DMS 273 (cell line): ENCODE measurements around the gene KLF11.
"Not testable (repeated sequence)": the region's sequence is repeated elsewhere in the genome, so short reads cannot be mapped to it uniquely, and the experiment has no call there.

Experiments used
- DNase-seq: peaks from one replicate; lab custom pipeline; 2025; ENCODE audit not compliant: unreplicated experiment; lab: John Stamatoyannopoulos, UW

Gene KLF11

DNA sequence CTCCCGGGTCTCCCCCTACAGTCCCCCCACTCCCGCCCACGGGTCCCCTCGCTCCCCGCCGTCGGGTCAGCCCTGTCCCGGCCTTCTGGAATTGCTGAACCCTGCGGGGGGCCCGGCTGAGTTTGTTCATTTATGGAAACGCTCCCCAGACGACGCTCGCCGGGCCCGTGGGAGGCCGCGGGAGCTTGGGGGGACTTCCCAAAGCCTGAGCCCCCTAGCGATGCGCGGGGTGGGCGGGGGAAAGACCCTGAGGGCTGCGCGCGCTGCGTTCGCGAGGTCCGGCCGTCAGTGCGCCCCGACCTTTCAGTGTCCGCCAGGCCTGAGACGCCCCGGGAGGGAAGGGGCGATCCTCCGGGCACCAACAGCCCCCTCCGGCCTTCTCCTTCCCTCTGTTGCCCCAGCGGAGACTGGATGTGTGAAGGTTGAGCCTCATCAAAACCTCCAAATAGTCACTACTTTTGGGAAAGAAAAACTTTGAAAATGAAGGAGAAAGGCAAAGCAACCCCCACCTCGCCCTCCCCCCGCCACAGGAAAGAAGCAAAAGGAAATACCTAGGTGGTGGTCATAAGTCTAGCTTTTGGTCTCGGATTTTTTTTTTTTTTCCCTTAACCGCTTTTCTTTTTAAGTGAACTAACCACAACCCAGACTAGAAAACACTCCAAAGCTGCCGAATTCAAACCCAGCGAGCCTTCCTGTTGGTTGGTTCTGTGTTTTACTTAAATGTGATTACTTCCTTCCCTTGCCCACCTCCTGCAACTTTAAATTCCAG lies 37.4 kb downstream of the KLF11 start:
- DNase-seq = no peak

DNA sequence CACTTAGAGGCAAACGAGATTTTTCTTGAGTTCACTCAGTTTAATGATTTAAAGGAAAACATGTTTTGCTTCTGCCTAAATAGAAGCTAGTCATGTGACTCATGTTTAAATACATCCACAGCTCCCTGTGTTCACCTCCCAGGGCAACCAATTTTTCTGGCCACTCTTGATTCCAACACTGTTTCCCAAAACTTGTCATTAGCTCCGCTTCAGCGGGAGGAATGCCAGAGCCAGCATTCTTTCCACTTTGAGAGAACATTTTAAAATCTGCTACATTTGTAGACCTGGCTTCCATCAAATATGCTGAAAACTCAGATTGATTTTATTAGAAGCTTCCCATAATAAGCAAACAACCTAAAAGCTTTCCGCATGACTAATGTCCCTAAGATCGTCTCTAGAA lies 39.7 kb downstream of the KLF11 start:
- no peak for DNase-seq

DNA sequence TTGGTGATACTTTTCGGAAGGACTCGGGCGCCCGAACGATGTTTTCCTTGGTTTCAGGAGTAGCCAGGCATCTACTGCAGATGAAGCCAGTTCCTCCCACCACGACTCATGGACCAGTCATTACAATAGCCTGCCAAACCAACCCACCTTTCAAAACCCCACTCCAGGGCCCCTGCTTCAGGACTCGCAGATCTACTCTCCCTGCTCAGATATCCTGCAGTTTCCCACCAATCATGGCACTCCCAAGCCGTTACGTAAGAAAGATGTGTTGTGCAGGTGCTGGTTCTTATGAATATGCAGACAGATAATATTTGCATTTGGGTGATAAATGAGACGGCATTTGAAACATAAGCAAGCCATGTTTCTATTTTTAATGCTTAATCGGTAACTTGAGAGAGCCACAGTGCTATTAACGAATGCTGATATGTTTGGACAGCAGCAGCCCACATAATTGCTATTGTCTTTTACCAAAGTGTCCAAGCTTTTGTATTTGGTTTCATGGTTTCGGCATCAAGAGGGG lies 40.4 kb downstream of the KLF11 start:
- no peak for DNase-seq

DNA sequence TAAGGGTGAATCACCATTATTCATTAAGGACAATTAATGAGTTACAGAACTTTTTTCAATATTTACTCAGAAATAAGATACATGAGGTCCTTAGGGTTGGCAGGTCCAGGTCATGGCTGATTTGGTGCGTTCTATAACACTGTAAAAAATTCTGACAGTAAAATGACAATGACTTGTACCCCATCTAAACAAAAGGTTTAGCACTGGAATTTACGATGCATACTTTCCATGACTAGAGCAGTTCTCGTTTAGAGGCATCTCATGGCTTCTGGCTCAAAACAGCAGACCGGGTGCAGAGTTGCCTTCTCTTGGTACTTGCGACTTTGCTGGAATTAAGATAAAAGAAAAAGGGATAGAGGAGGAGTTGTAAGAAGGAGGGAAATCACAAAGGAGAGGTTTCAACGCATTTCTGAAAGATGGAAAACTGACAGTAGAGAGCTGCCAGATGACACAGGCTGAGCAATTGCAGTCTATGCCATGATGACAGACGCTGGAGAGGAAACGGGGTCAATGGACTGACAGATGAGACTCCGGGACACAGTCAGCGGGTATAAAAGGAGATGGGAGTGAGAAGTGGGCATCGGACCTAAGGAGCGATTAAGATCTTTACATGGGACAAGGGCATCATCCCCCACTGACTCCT lies 41.0 kb downstream of the KLF11 start:
- no peak for DNase-seq

DNA sequence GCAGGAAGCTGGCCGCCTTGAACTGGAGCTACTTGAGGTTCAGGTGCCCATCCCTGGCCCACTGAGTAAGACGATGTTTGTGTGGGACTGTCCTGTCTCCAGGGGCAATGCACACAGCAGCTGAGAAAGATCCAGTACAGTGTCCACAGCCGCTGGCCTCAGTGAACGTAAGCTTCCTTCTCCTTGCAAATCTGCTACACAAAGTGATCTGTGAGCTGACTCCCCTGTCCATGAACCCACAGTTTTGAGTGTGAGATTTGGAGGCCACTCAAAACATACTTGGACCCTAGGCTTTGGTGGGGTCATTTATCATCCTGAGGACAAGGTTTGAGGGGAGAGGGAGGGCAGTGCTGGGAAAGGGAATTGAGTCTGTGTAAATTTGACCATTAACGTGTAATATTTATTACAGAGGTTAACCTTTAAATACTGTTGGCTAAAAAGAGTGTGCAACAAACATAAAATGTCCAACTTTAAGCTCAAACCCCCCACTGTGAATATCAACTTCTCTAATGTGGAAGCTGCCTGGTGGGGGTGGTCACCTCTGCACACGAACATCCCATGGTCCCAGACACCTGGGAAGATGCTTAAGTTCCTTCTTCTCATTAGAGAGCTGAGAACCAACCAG lies 41.8 kb downstream of the KLF11 start:
- no peak for DNase-seq

DNA sequence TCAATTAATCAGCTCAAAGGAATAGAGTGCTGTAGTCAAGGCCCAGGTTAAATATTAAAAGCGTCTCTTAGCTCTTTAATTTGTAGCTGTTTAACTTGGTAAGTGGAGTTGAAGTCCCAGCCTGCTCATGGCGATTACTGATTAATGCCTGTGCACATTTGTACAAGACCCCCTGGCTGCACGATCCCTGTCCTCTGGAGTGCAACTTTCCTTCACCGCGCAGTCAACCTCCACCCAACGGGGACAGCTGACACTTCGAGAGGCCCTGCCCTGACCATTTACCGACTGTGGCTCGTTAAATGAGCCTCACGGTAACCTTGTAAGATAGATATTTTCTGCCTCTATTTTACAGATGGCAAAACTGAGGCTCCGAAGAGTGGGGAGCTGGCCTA lies 42.3 kb downstream of the KLF11 start:
- DNase-seq = no peak

DNA sequence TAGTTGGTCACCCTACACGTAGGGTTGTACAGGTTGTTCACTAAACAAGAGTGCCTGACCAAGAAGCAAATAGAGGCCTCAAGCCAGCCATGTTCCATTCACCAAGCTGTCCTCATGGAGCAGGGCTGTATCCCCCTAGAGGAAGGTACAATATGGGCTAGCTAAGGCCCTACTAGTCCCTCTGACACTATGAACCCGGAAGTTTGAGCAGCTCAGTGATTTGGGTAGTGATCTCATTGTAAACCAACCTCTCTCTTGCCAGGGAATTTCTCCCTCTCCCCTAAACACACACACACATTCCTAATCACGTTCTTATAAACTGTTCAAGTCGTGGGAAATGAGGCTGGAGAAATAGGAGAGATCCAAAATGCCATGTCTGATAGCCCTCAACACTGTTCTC lies 43.6 kb downstream of the KLF11 start:
- DNase-seq = no peak

DNA sequence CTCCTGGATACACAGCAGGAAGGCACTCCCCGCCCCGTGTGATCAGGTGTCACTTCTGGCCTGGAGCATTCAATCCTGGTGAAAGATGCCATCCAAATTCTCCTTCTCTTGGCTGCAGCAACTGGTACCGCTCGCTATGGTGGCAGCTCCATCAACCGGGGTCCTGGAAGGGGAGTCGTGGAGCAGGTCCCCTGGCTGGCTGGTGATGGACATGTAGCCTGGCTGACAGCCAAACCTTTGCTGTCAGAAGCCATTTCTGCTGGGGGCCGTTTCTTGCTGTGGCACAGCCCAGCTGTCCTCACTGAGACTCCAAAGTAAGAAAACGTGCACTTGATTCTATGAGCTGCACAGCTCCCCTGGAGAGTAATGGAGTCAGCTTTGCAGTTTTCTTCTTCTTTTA lies 44.0 kb downstream of the KLF11 start:
- DNase-seq = peak; percentile 40

DNA sequence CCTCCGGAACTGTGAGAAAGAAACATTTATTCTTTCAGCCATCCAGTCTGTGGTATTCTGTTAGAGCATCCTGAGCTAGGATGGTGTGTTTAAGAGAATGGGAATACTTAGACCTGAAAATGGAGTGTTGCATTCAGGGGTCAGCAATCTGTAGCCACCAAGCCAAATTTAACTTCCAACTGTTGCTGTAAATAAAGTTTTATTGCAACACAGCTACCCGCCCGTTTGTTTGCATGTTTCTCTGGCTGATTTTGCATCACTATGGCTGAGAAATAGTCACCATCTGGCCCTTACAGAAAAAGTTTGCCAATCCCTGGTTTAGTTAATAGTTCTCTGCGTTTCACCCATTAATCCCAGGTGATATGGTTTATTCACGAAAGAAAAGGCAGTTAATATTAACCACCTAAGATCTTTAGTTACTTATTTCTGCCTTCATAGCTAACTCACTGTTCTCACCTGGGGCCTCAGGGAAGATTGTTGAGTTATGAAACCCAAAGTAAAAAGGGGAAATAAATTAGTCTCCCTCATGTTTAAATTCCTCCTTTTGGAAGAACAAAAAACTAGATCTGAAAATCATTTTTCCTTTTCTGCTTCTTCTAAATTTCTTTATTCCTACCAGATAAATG lies 46.3 kb downstream of the KLF11 start:
- no peak for DNase-seq

DNA sequence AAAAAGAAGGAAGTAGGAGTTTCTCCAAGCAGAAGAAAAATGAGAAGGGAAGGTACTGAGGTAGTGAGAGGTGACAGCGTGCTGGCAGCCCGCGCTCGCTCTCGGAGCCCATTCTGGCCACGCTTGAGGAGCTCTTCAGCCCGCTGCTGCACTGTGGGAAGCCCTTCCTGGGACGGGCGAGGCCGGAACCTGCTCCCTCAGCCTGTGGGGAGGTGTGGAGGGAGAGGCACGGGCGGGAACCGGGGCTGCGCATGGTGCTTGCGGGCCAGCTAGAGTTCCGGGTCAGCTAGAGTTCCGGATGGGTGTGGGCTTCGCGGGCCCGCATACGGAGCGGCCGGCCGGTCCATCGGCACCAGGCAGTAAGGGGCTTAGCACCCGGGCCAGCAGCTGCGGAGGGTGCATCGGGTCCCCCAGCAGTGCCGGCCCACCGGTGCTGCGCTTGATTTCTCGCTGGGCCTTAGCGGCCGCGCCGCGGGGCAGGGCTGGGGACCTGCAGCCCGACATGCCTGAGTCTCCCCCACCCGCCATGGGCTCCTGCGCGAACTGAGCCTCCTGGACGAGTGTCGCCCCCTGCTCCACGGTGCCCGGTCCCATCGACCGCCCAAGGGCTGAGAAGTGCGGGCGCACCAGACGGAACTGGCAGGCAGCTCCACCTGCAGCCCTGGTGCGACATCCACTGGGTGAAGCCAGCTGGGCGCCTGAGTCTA lies 48.0 kb downstream of the KLF11 start:
- DNase-seq = no peak

DNA sequence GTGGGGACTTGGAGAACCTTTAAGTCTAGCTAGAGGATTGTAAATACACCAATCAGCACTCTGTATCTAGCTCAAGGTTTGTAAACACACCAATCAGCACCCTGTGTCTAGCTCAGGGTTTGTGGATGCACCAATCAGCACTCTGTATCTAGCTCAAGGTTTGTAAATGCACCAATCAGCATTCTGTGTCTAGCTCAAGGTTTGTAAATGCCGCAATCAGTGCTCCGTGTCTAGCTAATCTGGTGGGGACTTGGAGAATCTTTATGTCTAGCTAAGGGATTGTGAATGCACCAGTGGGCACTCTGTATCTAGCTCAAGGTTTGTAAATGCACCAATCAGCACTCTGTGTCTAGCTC lies 48.5 kb downstream of the KLF11 start:
- DNase-seq = not testable (repeated sequence)

DNA sequence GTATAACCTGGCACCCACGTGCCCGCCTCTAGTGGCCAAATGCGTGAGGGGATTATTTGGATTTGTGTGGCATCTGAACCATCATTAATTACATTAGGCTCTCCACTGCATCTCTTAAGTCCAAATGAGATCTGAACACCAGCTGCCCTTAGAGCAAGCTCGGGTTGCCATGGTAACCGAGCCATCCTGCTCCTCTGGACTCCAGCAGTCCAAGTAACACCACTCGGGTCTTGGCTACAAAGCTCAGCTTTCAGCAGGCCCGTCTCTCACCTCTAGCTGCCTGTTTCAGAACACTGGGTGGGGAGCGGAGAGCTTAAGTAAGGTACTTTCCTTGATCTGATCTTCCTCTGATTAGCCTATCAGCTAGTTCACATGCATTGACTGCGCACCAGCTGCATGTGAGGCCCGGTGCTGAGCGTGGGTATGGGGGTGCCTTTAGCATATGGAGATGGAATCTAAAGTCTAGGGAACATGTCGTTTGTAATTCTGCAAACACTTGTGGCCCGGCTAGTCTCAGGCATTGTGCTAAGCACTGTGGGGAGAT lies 51.0 kb downstream of the KLF11 start:
- peak; percentile 67 for DNase-seq

DNA sequence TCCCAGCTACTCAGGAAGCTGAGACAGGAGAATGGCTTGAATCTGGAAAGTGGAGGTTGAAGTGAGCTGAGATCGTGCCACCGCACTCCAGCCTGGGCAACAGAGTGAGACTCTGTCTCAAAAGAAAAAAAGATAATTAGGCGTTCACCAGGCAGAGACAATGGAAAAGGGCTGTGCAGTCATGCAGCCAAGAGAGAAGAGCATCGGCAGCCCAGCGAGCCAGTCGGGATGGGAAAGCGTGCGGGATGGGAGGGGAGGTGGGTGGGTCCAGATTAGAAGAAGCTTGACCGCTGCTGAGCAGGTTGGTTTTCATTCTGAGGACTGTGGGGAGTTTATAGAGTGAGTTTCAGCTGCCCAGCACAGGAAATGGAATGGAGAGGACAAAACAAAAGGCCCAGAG lies 51.8 kb downstream of the KLF11 start:
- DNase-seq = no peak

DNA sequence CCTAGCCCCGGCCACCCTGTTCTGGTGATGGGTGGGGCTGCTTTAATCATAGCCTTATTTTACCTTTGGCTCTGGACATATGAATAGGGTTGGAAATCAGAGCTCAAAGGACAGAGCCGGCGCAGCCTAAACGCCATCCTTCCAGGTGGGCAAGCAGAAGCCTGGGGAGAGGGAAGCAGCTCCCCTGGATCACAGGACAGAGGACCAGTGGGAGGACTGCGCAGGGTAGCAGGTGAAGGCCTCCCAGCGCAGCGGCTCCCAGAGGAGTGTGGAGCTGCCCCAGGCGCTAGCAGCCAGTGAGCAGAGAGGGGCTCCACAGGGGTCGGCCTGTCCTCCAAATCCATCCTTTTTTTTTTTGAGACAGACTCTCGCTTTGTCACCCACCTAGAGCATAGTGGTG lies 53.3 kb downstream of the KLF11 start:
- DNase-seq = no peak

DNA sequence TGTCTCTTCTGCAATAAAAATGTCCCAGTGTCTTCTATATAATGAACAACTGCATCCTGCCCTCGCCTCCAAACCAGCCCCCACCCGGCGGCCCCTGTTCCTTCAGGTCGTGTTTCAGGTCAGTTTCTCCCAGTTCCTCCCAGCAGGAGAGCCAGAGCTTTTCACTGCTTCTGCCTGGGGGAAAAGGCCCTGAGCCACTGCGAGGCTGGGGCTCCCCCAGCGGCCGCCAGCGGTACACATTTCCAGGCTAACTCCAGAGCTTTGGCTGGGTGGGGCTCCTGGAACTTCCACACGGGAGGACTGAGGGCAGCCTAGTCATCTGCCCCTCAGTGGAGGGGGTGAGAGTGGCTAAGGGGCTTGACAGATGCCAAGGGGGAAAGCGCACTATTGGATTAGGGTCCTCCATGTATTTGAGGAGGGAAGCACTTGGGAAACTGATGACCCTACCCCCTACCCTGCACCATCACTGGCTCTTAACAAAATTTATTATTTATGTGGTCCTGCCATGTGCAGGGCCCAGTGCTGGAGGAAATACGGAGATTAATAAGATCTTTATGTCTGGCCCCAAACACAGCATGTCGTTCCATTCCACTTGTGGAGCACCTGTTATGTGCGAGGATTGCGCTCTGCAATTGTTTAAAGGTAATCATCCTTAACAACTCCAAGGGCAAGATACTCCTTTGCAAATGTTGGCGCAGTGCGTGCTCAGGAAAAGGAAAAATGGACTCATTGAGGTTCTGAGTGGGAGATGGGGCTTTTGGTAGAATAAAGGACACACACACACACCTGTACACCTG lies 54.2 kb downstream of the KLF11 start:
- peak; percentile 86 for DNase-seq

DNA sequence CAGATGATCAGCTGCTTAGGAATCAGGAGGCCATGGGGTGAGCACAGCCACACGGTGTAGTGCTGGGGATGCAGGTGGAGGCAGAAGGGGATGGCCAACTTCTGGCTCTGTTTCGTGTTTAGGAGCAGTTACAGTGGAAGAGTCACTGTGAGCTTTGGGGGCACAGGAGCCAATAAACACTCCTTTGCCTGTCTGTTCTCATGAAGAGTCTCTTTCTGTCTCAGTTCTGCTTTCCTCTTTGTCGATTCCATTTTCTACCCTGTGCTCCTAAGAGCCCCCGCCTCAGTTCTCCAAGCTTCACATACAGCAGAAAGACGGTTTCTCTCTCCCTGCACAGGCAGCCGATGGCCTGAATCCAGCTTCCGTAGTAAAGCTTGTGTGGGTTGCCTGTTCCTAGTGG lies 58.1 kb downstream of the KLF11 start:
- no peak for DNase-seq

DNA sequence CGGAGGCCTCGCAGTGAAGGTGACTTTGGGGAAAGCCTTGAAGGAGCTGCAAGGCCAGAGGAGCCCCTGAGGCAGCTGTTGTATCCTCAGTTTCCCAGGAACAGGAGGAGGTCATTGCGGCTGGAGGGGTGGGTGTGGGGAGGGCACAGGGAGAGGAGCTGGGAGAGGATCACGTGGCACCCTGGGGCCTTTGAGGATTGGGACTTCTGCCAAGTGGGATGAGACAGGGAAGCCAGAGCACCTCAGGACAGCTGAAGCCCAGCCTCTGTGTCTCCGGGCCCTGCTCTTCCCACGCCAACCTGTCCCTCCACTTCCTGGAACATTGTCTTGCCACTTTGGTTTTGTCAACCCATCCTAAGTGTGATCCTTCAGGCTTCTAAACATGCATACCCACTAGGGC lies 59.8 kb downstream of the KLF11 start:
- DNase-seq = peak; percentile 20
